ENCODE data around the gene ASMTL. TPM values are rescaled to one million over a fixed set of nuclear protein-coding genes. Genes with fewer than 3 reads are reported as not detected.
"Not testable (repeated sequence)": the region's sequence is repeated elsewhere in the genome, so short reads cannot be mapped to it uniquely, and the experiment has no call there.

The ASMTL gene
- total RNA-seq, 2 donors from 2014 or later = 33.8 to 34.6 TPM

DNA sequence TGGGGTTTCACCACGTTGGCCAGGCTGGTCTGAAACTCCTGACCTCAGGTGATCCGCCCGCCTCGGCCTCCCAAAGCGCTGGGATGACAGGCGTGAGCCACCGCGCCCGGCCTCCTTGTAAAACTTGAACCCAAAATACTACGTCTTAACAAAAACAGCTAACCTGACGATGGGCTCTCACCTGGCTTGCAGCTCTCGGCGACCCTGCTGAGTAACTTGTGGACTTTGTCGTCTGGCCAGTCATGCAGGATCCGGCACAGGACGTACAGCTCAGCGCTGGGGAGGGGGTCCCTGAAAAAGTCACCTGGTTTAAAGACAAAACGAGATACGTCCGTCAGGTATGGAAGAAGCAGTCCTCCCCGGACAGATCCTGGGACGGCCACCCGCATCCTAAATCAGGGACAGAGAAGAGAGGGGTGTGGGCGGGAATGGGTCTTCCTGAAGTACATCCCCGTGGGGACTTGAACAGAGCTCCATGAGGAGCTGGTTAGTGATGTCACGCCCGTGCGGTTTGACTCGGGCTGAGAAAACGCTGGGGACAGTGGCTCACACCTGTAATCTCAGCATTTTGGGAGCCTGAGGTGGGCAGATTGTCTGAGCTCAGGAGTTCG is 40.1 kb downstream of the ASMTL start:
- no peaks in the 10 kb centered on the region for H3K27me3 Mint-ChIP-seq
- H3K27ac Mint-ChIP-seq = no peak overlapping the region
- H3K9me3 ChIP-seq (ENCODE audit: control insufficient read depth, low read length, poor library complexity, severe bottlenecking) = no peaks in the 10 kb centered on the region
- DNase-seq = no peak
- H3K4me3 Mint-ChIP-seq = no peak overlapping the region
- ATAC-seq = no peak
- peaks cover 4% of the 10 kb centered on the region for H3K4me1 Mint-ChIP-seq
- peaks cover 7% of the 10 kb centered on the region for H3K36me3 Mint-ChIP-seq (ENCODE audit: low read depth)

DNA sequence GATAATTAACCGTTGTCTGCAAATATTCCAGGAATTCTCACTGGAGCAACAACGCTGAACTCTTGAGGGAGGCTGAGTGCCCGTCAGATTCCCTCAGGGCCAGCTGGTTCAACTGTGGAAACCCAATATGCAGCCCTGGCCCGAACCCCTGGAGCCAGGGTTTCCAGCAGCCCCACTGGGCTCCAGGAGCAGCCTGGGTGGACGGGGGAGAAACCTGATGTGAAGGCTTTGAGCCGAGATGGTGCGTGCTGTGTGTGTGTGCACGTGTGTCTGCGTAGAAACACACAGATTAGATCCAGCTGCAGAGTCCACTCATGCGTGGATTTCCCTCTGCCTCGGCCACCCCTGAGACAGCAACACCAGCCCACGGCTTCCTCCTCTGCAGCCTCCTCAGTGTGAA is 41.4 kb downstream of the ASMTL start:
- peaks cover 4% of the 10 kb centered on the region for H3K4me1 Mint-ChIP-seq

DNA sequence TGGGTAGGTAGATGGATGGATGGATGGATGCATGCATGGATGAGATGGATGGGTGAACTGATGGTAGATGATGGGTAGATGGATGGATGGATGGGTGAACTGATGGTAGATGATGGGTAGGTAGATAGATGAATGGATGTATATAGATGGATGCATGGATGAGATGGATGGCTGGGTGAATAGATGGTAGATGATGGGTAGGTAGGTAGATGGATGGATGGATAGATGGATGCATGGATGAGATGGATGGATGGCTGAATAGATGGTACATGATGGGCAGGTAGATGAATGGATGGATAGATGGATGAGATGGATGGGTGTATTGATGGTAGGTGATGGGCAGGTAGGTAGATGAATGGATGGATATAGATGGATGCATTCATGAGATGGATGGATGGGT is 45.7 kb downstream of the ASMTL start:
- ATAC-seq = no peak
- Mint-ChIP-seq H3K27me3 (no peaks in the 10 kb centered on the region), H3K27ac (no peak overlapping the region), H3K4me3 (no peak overlapping the region), H3K4me1 (no peaks in the 10 kb centered on the region), H3K36me3 (ENCODE audit: low read depth) (no peaks in the 10 kb centered on the region)
- no peaks in the 10 kb centered on the region for H3K9me3 ChIP-seq (ENCODE audit: control insufficient read depth, low read length, poor library complexity, severe bottlenecking)
- DNase-seq = no peak

More for the DNA sequence above, 41.4 kb downstream of the ASMTL start:
- Mint-ChIP-seq H3K4me3 (no peak overlapping the region), H3K27ac (no peak overlapping the region), H3K36me3 (ENCODE audit: low read depth) (peaks cover 7% of the 10 kb centered on the region), H3K27me3 (no peaks in the 10 kb centered on the region)
- DNase-seq (no peak), ATAC-seq (no peak)
- H3K9me3 ChIP-seq (ENCODE audit: control insufficient read depth, low read length, poor library complexity, severe bottlenecking) = no peaks in the 10 kb centered on the region

DNA sequence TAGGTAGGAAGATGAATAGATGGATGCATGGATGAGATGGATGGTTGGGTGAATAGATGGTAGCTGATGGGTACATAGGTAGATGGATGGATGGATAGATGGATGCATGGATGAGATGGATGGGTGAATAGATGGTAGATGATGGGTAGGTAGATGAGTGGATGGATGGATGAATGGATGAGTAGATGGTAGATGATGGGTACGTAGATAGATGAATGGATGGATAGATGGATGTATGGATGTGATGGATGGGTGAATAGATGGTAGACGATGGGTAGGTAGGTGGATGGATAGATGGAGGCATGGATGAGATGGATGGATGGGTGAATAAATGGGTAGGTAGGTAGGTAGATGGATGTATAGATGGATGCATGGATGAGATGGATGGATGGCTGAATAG is 46.9 kb downstream of the ASMTL start:
- not testable (repeated sequence) for H3K4me1 Mint-ChIP-seq, ATAC-seq, H3K4me3 Mint-ChIP-seq

DNA sequence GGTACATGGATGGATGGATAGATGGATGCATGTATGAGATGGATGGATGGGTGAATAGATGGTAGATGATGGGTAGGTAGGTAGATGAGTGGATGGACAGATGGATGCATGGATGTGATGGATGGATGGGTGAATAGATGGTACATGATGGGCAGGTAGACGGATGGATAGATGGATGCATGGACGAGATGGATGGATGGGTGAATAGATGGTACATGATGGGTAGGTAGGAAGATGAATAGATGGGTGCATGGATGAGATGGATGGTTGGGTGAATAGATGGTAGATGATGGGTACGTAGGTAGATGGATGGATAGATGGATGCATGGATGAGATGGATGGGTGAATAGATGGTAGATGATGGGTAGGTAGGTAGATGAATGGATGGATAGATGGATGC is 48.8 kb downstream of the ASMTL start:
- not testable (repeated sequence) for H3K36me3 Mint-ChIP-seq (ENCODE audit: low read depth); H3K27ac Mint-ChIP-seq

More for the DNA sequence above, 46.9 kb downstream of the ASMTL start:
- not testable (repeated sequence) for DNase-seq; H3K36me3 Mint-ChIP-seq (ENCODE audit: low read depth); H3K27ac Mint-ChIP-seq; H3K9me3 ChIP-seq (ENCODE audit: control insufficient read depth, low read length, poor library complexity, severe bottlenecking); H3K27me3 Mint-ChIP-seq

DNA sequence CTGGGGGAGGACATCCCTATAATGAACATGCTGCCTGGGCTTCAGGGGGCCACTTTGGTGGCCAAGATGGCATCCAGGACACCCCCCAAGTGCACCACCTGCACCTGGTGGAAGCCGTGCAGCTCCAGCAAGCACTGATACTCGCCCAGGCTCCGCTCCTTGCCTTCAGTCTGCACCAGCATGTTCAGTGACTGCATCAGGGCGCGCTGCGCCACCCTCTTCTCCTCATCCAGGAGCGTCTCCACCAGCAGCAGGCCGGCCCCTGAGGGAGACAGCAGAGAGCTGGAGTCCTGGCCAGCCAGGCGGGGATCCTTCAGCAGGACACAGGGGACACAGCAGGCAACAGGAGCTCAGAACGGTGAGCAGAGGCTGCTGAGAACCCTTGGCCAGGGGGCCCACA is 49.5 kb downstream of the ASMTL start:
- no peaks in the 10 kb centered on the region for H3K9me3 ChIP-seq (ENCODE audit: control insufficient read depth, low read length, poor library complexity, severe bottlenecking)
- ATAC-seq (no peak), DNase-seq (no peak)
- no peaks in the 10 kb centered on the region for H3K27me3 Mint-ChIP-seq
- no peak overlapping the region for H3K27ac Mint-ChIP-seq
- no peaks in the 10 kb centered on the region for H3K36me3 Mint-ChIP-seq (ENCODE audit: low read depth)
- no peaks in the 10 kb centered on the region for H3K4me1 Mint-ChIP-seq
- H3K4me3 Mint-ChIP-seq = no peak overlapping the region

More for the DNA sequence above, 48.8 kb downstream of the ASMTL start:
- H3K4me3 Mint-ChIP-seq; H3K27me3 Mint-ChIP-seq; ATAC-seq; DNase-seq; H3K9me3 ChIP-seq (ENCODE audit: control insufficient read depth, low read length, poor library complexity, severe bottlenecking); H3K4me1 Mint-ChIP-seq: not testable (repeated sequence)

DNA sequence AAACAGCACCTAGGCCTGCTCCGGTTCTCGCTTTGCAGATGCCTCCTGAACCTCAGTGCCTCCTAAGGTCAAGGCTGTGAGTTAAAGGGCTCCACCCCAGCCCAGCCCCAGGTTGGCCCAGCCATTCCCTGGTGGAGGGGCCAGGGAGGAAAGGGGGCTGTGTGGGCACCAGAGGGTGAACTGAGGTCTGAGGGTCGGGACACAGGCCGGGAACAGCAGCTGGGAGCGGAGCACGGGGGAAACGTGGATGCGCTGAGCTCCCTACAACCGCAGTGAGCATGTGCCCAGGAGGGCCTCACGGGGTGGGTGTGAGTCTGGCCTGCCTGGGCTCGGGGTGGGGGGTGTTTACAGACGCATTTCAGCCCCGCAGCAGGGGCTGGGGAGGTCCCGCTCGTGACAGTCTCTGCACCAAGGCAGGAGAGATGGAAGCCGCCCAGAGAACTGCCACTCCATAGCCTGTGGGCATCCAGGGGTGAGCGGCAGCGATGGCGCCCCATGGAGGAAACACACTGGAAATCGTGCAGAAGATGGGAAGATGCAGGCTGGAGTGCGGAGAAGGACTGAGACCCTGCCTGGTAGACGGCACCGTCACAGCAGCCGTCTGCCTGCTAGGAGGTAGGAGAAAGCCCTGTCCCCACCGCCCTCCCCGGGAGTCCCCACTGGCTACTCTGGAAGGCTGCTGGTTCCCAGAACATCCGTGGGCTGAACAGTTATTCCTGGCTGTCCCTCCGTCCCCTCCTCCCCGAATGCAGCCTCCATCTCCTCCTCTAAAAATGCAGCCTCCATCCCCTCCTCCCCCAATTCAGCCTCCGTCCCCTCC is 50.9 kb downstream of the ASMTL start:
- no peak for ATAC-seq
- no peaks in the 10 kb centered on the region for H3K27me3 Mint-ChIP-seq
- DNase-seq = no peak
- H3K27ac Mint-ChIP-seq = no peak overlapping the region
- H3K4me1 Mint-ChIP-seq = no peaks in the 10 kb centered on the region
- no peak overlapping the region for H3K4me3 Mint-ChIP-seq
- H3K9me3 ChIP-seq (ENCODE audit: control insufficient read depth, low read length, poor library complexity, severe bottlenecking) = no peaks in the 10 kb centered on the region
- H3K36me3 Mint-ChIP-seq (ENCODE audit: low read depth) = no peaks in the 10 kb centered on the region

DNA sequence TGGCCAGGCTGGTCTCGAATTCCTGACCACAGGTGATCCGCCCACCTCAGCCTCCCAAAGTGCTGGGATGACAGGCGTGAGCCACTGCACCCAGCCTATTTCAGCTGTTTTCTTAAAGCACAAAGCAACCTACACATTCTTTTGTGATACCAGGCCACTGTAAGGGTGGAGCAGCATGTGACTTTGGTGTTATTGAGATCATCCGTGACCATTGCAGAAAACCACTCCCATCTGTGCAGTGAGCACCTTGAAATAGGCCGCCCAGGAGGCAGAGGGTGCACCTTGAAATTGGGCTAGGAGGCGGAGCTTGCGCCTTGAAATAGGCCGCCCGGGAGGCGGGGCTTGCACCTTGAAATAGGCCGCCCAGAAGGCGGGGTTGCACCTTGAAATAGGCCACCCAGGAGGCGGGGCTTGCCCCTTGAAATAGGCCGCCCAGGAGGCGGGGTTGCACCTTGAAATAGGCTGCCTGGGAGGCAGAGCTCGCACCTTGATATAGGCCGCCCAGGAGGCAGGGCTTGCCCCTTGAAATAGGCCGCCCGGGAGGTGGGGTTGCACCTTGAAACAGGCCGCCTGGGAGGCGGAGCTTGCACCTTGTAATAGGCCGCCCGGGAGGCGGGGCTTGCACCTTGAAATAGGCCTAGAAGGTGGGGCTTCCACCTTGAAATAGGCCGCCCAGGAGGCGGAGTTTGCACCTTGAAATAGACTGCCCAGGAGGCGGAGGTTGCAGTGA is 51.8 kb downstream of the ASMTL start:
- H3K4me1 Mint-ChIP-seq = peaks cover 2% of the 10 kb centered on the region
- no peaks in the 10 kb centered on the region for H3K27me3 Mint-ChIP-seq
- peaks cover 2% of the 10 kb centered on the region for H3K36me3 Mint-ChIP-seq (ENCODE audit: low read depth)
- H3K27ac Mint-ChIP-seq = no peak overlapping the region
- no peak overlapping the region for H3K4me3 Mint-ChIP-seq
- DNase-seq (no peak), ATAC-seq (no peak)
- no peaks in the 10 kb centered on the region for H3K9me3 ChIP-seq (ENCODE audit: control insufficient read depth, low read length, poor library complexity, severe bottlenecking)

DNA sequence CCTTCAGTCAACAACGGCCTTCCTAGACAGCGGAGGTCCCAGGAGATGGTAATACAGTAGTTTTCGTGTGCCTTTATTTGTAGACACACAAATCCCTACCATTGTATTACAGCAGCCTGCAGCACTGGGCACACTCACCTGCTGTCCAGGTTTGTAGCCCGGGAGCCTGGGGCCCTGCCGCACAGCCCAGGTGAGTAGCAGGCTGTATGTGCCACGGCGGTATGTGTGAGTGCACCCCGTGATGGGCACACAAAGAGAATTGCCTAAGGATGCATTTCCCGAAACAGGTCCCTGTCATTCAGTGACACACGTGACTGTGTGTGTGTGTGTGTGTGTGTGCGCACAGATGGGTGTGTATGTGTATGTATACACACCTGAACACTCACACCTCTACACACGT is 52.7 kb downstream of the ASMTL start:
- Mint-ChIP-seq H3K27ac (no peak overlapping the region), H3K36me3 (ENCODE audit: low read depth) (peaks cover 5% of the 10 kb centered on the region), H3K4me3 (no peak overlapping the region), H3K27me3 (no peaks in the 10 kb centered on the region), H3K4me1 (peaks cover 10% of the 10 kb centered on the region)
- H3K9me3 ChIP-seq (ENCODE audit: control insufficient read depth, low read length, poor library complexity, severe bottlenecking) = no peaks in the 10 kb centered on the region
- DNase-seq (no peak), ATAC-seq (no peak)

DNA sequence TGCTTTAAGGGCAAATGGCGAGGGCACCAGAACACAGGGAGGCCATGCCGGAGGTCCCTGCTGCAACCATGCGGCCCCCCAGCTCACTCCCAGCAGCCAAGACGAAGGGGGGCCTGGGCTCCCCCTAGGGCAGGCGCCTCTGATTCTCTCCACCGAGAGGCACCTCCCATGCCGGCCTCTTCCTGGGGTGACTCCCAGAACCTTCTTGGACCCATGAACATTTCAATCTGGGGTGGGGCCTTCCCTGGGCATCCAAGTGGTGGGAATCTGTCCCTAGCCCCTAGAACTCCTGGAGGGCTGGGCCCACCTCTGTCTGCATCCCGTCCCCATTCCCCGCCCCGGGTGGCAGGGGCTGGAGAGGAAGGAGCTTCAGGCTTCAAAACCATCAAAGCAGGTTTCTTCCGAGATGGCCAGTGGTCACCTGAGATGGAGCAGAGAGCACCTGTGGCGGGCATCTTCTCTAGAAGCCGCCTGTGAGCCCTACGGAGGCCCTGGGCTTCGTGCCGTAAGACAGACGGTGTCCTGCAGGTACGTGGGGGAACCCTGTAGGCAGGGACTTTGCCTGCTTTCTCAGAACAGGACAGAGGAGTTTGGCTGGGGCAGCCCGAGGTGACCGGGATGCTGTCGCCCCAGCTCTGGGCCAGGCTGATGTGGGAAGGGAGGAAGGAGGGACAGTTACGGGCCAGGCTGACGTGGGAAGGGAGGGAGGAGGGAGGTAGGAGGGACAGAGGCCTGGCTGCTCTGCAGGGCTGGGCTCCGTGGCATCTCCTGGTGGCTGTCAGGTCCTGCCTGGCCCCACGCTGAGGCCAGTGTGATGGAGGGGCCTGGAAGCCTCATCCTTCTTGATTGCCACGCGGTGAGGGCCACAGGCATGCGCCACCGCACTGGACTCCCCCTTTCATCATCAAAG is 54.0 kb downstream of the ASMTL start:
- H3K27ac Mint-ChIP-seq = no peak overlapping the region

DNA sequence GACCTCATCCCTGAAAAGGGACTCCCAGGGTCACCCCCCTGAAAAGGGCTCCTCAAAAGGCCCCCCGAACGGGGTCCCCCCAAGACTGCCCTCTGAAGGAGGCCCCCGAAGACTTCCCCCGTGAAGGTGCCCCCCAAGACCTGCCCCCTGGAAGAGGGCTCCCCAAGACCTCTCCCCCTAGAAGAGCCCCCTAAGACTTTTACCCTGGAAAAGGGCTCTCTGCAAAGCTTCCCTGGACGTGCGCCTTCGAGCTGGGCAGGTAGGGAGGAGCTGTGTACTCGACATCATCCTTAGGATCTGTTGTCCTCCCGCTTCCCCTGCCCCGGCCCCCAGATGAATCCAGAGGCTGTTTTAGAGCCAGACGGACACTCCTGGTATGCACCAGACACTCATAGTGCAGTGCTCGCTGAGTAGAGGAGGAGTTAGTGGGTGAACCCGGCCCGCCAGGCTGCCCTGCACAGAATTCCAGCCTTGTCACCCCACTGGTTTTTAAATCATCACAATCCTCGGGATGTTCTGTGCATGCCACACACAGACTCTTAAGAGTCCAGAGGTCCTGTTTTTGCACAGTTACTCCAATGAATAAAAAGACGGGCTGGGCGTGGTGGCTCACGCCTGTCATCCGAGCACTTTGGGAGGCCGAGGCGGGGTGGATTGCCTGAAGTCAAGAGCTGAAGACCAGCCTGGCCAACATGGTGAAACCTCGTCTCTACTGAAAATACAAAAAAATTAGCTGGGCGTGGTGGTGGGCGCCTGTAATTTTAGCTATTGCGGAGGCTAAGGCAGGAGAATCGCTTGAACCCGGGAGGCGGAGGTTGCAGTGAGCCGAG is 55.1 kb downstream of the ASMTL start:
- no peak for DNase-seq
- Mint-ChIP-seq H3K4me1 (peaks cover 27% of the 10 kb centered on the region), H3K36me3 (ENCODE audit: low read depth) (peaks cover 5% of the 10 kb centered on the region), H3K4me3 (no peak overlapping the region), H3K27me3 (no peaks in the 10 kb centered on the region), H3K27ac (no peak overlapping the region)
- ATAC-seq = no peak
- no peaks in the 10 kb centered on the region for H3K9me3 ChIP-seq (ENCODE audit: control insufficient read depth, low read length, poor library complexity, severe bottlenecking)

More for the DNA sequence above, 54.0 kb downstream of the ASMTL start:
- no peaks in the 10 kb centered on the region for H3K9me3 ChIP-seq (ENCODE audit: control insufficient read depth, low read length, poor library complexity, severe bottlenecking)
- ATAC-seq (no peak), DNase-seq (no peak)
- H3K4me1 Mint-ChIP-seq = peaks cover 19% of the 10 kb centered on the region
- no peaks in the 10 kb centered on the region for H3K27me3 Mint-ChIP-seq
- H3K4me3 Mint-ChIP-seq = no peak overlapping the region
- H3K36me3 Mint-ChIP-seq (ENCODE audit: low read depth) = peaks cover 5% of the 10 kb centered on the region

DNA sequence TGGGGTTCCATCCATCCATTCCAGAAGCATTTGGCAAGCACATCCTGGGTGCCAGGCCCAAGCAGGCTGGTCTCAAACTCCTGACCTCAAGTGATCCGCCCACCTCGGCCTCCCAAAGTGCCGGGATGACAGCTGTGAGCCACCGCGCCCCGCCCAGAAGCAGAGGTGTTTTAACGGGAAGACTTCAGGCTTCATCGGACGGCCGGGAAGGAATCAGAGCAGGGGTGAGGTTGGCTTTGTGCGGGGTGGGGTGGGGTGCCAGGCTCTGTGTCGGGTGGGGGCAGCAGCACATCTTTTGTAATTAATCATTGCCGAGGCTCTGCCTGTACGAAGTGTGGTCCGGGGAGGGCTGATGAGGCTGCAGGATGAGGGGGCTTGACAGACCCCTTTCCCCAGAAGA is 55.7 kb downstream of the ASMTL start:
- H3K27ac Mint-ChIP-seq = no peak overlapping the region
- no peak overlapping the region for H3K4me3 Mint-ChIP-seq
- H3K36me3 Mint-ChIP-seq (ENCODE audit: low read depth) = peaks cover 5% of the 10 kb centered on the region
- no peak for ATAC-seq
- H3K9me3 ChIP-seq (ENCODE audit: control insufficient read depth, low read length, poor library complexity, severe bottlenecking) = no peaks in the 10 kb centered on the region
- H3K27me3 Mint-ChIP-seq = no peaks in the 10 kb centered on the region
- DNase-seq = no peak
- peaks cover 27% of the 10 kb centered on the region for H3K4me1 Mint-ChIP-seq

Measured in T-helper 17 cell (primary cell).